Astrocyte (in vitro differentiated cells and primary cell): ENCODE data around the gene MSH5. TPM values are rescaled to one million over a fixed set of nuclear protein-coding genes. Genes with fewer than 3 reads are reported as not detected.
A peak's percentile ranks its signal among the peaks of the same experiment; 100 is the strongest.

Experiments used
- DNase-seq: peaks from one replicate; pipeline ENCODE4 v3.0.0-alpha.2; 2010; ENCODE audit warnings: low read depth
- FAIRE-seq: peaks from 2 replicates; lab custom pipeline; 2011; peaks lifted over from hg19 to GRCh38; lab: Jason Lieb, UNC
- H2AFZ ChIP-seq: 2 replicates; pipeline ENCODE4 v1.6.0; 2012; ENCODE audit warnings: low read depth, low read length, inconsistent platforms
- H3K27ac ChIP-seq: 2 replicates; pipeline ENCODE4 v1.5.1; 2011; ENCODE audit warnings: low read depth, low read length, inconsistent platforms
- H3K27me3 ChIP-seq: 2 replicates; pipeline ENCODE4 v1.6.0; 2011; ENCODE audit warnings: low read length, inconsistent platforms; ENCODE audit not compliant: insufficient read depth
- H3K36me3 ChIP-seq: 2 replicates; pipeline ENCODE4 v1.5.1; 2011; ENCODE audit warnings: low read length, inconsistent platforms; ENCODE audit not compliant: insufficient read depth
- H3K4me1 ChIP-seq: 2 replicates; pipeline ENCODE4 v1.5.1; 2011; ENCODE audit warnings: low read length, inconsistent platforms; ENCODE audit not compliant: insufficient read depth
- H3K4me2 ChIP-seq: 2 replicates; pipeline ENCODE4 v1.6.0; 2012; ENCODE audit warnings: low read length, inconsistent platforms
- H3K4me3 ChIP-seq: 2 replicates; pipeline ENCODE4 v1.5.1; 2011; ENCODE audit warnings: low read depth, mild to moderate bottlenecking, low read length, inconsistent platforms; ENCODE audit not compliant: insufficient read depth
- H3K79me2 ChIP-seq: 2 replicates; pipeline ENCODE4 v1.6.0; 2012; ENCODE audit warnings: mild to moderate bottlenecking, low read length, inconsistent platforms; ENCODE audit not compliant: insufficient read depth
- H3K9ac ChIP-seq: 2 replicates; pipeline ENCODE4 v1.6.0; 2012; ENCODE audit warnings: mild to moderate bottlenecking, low read length, inconsistent platforms
- H3K9me3 ChIP-seq: 2 replicates; pipeline ENCODE4 v1.5.1; 2012; ENCODE audit warnings: low read depth, mild to moderate bottlenecking, low read length, inconsistent platforms; ENCODE audit not compliant: insufficient read depth
- H4K20me1 ChIP-seq: 2 replicates; pipeline ENCODE4 v1.6.0; 2012; ENCODE audit warnings: low read length, inconsistent platforms; ENCODE audit not compliant: insufficient read depth
- H3K27ac Mint-ChIP-seq: one replicate; pipeline ENCODE4 v1.8.0; 2021; ENCODE audit warnings: mild to moderate bottlenecking, mixed read lengths; ENCODE audit not compliant: unreplicated experiment
- H3K27me3 Mint-ChIP-seq: one replicate; pipeline ENCODE4 v1.8.0; 2021; ENCODE audit warnings: low read depth, mixed read lengths; ENCODE audit not compliant: unreplicated experiment
- H3K36me3 Mint-ChIP-seq: one replicate; pipeline ENCODE4 v1.8.0; 2021; ENCODE audit warnings: low read depth, mixed read lengths; ENCODE audit not compliant: unreplicated experiment
- H3K4me1 Mint-ChIP-seq: one replicate; pipeline ENCODE4 v1.8.0; 2021; ENCODE audit warnings: low read depth, mixed read lengths; ENCODE audit not compliant: unreplicated experiment
- H3K4me3 Mint-ChIP-seq: one replicate; pipeline ENCODE4 v1.8.0; 2021; ENCODE audit warnings: mild to moderate bottlenecking, moderate library complexity, mixed read lengths; ENCODE audit not compliant: unreplicated experiment
- H3K9me3 Mint-ChIP-seq: one replicate; pipeline ENCODE4 v1.8.0; 2021; ENCODE audit warnings: mild to moderate bottlenecking, mixed read lengths; ENCODE audit not compliant: unreplicated experiment
- CTCF ChIP-seq: IDR thresholded peaks from 2 replicates; pipeline ENCODE4 v1.5.1; 2011; ENCODE audit warnings: low read depth, mild to moderate bottlenecking, inconsistent platforms, low read length, moderate library complexity; ENCODE audit not compliant: insufficient read depth
- EZH2 ChIP-seq: IDR thresholded peaks from 2 replicates; pipeline ENCODE4 v1.6.1; 2012; ENCODE audit warnings: mild to moderate bottlenecking, low read length, inconsistent platforms; ENCODE audit not compliant: insufficient read depth
- total RNA-seq: library from RNA; stranded (reverse); gene quantifications from 2 replicates; pipeline ENCODE4 v1.2.1, GENCODE V29; 2021

The MSH5 gene
- total RNA-seq, 1 donor from 2014 or later: 6.8 TPM

DNA sequence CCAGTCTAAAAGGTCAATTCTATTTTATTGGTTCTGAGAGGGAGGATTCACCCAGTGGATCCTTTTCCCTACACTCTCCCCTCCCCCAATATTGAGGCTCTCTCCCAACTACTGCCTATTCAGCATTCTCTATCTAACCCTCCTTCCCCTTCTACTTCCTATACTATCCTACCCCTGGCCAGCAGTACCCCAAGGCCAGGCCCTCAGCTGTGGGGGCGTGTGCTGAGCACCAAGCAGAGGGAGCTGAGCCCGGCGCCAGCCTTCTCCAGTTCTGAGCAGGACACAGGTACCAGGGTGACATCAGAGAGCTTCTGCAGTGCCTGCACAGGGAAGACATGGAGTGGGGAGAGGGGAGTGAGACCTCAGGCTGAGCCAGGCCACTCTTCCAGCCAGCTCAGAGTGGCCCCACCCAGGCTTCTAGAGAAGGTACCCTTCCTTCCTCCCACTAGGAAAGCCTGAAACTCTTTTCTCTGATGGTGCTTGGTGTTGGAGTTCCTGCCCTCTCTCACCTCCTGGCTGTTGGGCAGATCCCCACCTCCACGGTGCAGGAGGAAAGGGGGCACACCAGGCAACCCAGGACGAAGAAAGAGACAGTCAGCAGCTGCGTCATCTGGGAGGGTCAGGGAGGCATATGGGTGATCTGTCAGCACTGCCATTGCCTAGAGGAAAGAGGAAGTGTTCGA, 12.6 kb upstream of the MSH5 start:
- Histone ChIP-seq H3K27ac (no peak overlapping the region), H3K4me3 (no peak overlapping the region), H3K79me2 (peaks cover 15% of the 10 kb centered on the region), H3K27me3 (no peaks in the 10 kb centered on the region), H3K4me2 (no peak overlapping the region), H3K9me3 (no peaks in the 10 kb centered on the region), H3K4me1 (peaks cover 14% of the 10 kb centered on the region), H2AFZ (no peak overlapping the region), H4K20me1 (peaks cover 36% of the 10 kb centered on the region), H3K9ac (no peak overlapping the region), H3K36me3 (peaks cover 21% of the 10 kb centered on the region)
- H3K4me3 Mint-ChIP-seq: peak overlapping the region; percentile 52
- H3K27ac Mint-ChIP-seq: no peak overlapping the region
- H3K27me3 Mint-ChIP-seq: no peaks in the 10 kb centered on the region
- DNase-seq (no peak), FAIRE-seq (no peak)
- no peak for TF ChIP-seq EZH2
- no peak for TF ChIP-seq CTCF
- H3K4me1 Mint-ChIP-seq: peaks cover 13% of the 10 kb centered on the region
- H3K9me3 Mint-ChIP-seq: no peaks in the 10 kb centered on the region
- peaks cover 22% of the 10 kb centered on the region for H3K36me3 Mint-ChIP-seq

- H3K27ac ChIP-seq: no peak overlapping the region
- peak overlapping the region; percentile 90 for H3K4me3 Mint-ChIP-seq
- no peak overlapping the region for H3K27ac Mint-ChIP-seq
- FAIRE-seq (no peak), DNase-seq (no peak)
- H3K4me1 Mint-ChIP-seq: peaks cover 14% of the 10 kb centered on the region
- H2AFZ ChIP-seq: no peak overlapping the region
- peaks cover 26% of the 10 kb centered on the region for H3K36me3 ChIP-seq
- H4K20me1 ChIP-seq: peaks cover 42% of the 10 kb centered on the region
- peak overlapping the region; percentile 88 for H3K9ac ChIP-seq
- H3K36me3 Mint-ChIP-seq: peaks cover 25% of the 10 kb centered on the region
- H3K9me3 Mint-ChIP-seq: no peaks in the 10 kb centered on the region
- H3K4me3 ChIP-seq: peak overlapping the region; percentile 86
- H3K79me2 ChIP-seq: peaks cover 18% of the 10 kb centered on the region
- peak overlapping the region; percentile 96 for H3K4me2 ChIP-seq
- H3K27me3 ChIP-seq: no peaks in the 10 kb centered on the region
- no peaks in the 10 kb centered on the region for H3K9me3 ChIP-seq
- no peaks in the 10 kb centered on the region for H3K27me3 Mint-ChIP-seq
- H3K4me1 ChIP-seq: peaks cover 15% of the 10 kb centered on the region
- TF ChIP-seq CTCF: no peak
- TF ChIP-seq EZH2: no peak
Measured at GRCh38 chr6:31727717-31728671, 11.8 kb upstream of the MSH5 start.
